Ishikawa (cell line): Measurements from ENCODE around the gene VIPR2.

Source experiments
- CEBPB ChIP-seq: IDR thresholded peaks from 2 replicates; pipeline ENCODE4 v1.6.1; 2012
- CREB1 ChIP-seq: IDR thresholded peaks from 2 replicates; pipeline ENCODE4 v1.6.1; 2012; ENCODE audit warnings: low read depth
- EGR1 ChIP-seq: IDR thresholded peaks from 2 replicates; pipeline ENCODE4 v1.6.1; 2012
- EP300 ChIP-seq: IDR thresholded peaks from 2 replicates; pipeline ENCODE4 v1.6.1; 2012; ENCODE audit warnings: borderline replicate concordance
- FOXM1 ChIP-seq: IDR thresholded peaks from 2 replicates; pipeline ENCODE4 v1.6.1; 2012; ENCODE audit warnings: low read depth, borderline replicate concordance
- MAX ChIP-seq: IDR thresholded peaks from 2 replicates; pipeline ENCODE4 v1.6.1; 2012
- NFIC ChIP-seq: IDR thresholded peaks from 2 replicates; pipeline ENCODE4 v1.6.1; 2012
- RAD21 ChIP-seq: IDR thresholded peaks from 2 replicates; pipeline ENCODE4 v1.6.1; 2012; ENCODE audit warnings: low read depth
- REST ChIP-seq: IDR thresholded peaks from 2 replicates; pipeline ENCODE4 v1.6.1; 2012; ENCODE audit warnings: low read depth, mild to moderate bottlenecking
- TAF1 ChIP-seq: IDR thresholded peaks from 2 replicates; pipeline ENCODE4 v1.6.1; 2012; ENCODE audit warnings: low read depth, mild to moderate bottlenecking
- TCF12 ChIP-seq: IDR thresholded peaks from 2 replicates; pipeline ENCODE4 v1.6.1; 2012; ENCODE audit warnings: low read depth
- TEAD4 ChIP-seq: IDR thresholded peaks from 2 replicates; pipeline ENCODE4 v1.6.1; 2012
- USF1 ChIP-seq: IDR thresholded peaks from 2 replicates; pipeline ENCODE4 v1.6.1; 2012
- YY1 ChIP-seq: IDR thresholded peaks from 2 replicates; pipeline ENCODE4 v1.6.1; 2012; ENCODE audit warnings: low read depth
- ZBTB7A ChIP-seq: IDR thresholded peaks from 2 replicates; pipeline ENCODE4 v1.6.1; 2012; ENCODE audit warnings: low read depth

Gene VIPR2

GRCh38 chr7:159148430-159149395, 4.0 kb upstream of the VIPR2 start:
- TF ChIP-seq RAD21: no peak
- TF ChIP-seq TAF1: no peak
- no peak for TF ChIP-seq REST
- TF ChIP-seq CREB1: no peak
- no peak for TF ChIP-seq TCF12
- no peak for TF ChIP-seq CEBPB
- TF ChIP-seq ZBTB7A: no peak
- TF ChIP-seq MAX: no peak
- TF ChIP-seq YY1: no peak
- no peak for TF ChIP-seq TEAD4
- no peak for TF ChIP-seq FOXM1
- TF ChIP-seq EGR1: no peak
- TF ChIP-seq USF1: no peak
- no peak for TF ChIP-seq NFIC
- no peak for TF ChIP-seq EP300

- TF ChIP-seq CEBPB (no peak), TCF12 (no peak), ZBTB7A (no peak), MAX (no peak), EP300 (no peak), REST (no peak), TEAD4 (no peak), CREB1 (no peak)
Measured at GRCh38 chr7:159147687-159148086, 3.0 kb upstream of the VIPR2 start.

- no peak for TF ChIP-seq FOXM1
- TF ChIP-seq ZBTB7A: no peak
- TF ChIP-seq MAX: no peak
- TF ChIP-seq EGR1: no peak
- no peak for TF ChIP-seq TAF1
- no peak for TF ChIP-seq YY1
- no peak for TF ChIP-seq TEAD4
Measured at GRCh38 chr7:159147246-159147645, 2.6 kb upstream of the VIPR2 start.

GRCh38 chr7:159146084-159146858, 1.6 kb upstream of the VIPR2 start:
- no peak for TF ChIP-seq YY1
- no peak for TF ChIP-seq TAF1
- no peak for TF ChIP-seq EGR1
- no peak for TF ChIP-seq MAX
- no peak for TF ChIP-seq USF1
- no peak for TF ChIP-seq CREB1
- no peak for TF ChIP-seq EP300
- no peak for TF ChIP-seq FOXM1
- no peak for TF ChIP-seq RAD21
- TF ChIP-seq CEBPB: no peak
- no peak for TF ChIP-seq TCF12
